ENCODE measurements around the gene RUSC2.
"Not testable (repeated sequence)": the region's sequence is repeated elsewhere in the genome, so short reads cannot be mapped to it uniquely, and the experiment has no call there.

RUSC2 gene

DNA sequence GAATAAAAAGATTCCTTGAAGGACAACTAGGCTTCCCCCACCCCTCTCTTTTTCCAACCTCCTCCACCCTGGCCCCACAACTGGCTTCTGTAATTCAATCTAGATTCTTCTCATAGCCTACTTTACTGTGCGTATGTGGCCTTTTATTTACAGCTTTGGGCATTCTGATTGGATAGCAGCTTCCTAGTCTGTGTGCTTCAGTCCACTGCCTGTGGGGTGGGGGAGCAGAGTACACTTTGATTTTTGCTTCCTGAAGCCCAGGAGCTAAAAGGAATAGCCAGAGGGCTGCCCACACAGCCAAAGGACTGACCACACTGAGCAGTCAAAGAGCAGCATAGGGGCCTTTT, 30.4 kb downstream of the RUSC2 start:
- FAIRE-seq = no peak
- no peak for TF ChIP-seq CTCF (IDR thresholded peaks at IDR 0.05; ENCODE audit: insufficient read depth, missing control alignments)
- no peak for DNase-seq (ENCODE audit: insufficient read length, low spot score)

DNA sequence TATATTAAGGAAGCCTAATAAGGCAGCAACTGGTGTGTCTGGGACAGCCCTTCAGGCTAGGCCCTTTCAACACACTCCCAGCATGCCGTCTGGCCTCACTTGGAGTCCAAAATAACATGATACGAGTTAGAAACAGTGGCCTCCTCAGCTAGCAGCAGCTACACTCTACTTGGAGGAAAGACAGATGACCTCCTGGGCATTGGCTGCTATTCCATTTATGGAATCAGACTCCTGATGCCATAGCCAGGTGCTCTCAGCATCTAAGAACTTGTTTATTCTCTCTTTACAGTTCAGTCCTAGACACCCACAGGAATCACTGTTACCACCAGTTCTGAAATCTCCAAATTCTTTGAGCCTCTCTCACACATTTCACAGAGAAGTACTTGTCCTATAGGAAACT, 31.8 kb downstream of the RUSC2 start:
- DNase-seq (ENCODE audit: insufficient read length, low spot score) = no peak
- no peak for TF ChIP-seq CTCF (IDR thresholded peaks at IDR 0.05; ENCODE audit: insufficient read depth, missing control alignments)
- FAIRE-seq = no peak

DNA sequence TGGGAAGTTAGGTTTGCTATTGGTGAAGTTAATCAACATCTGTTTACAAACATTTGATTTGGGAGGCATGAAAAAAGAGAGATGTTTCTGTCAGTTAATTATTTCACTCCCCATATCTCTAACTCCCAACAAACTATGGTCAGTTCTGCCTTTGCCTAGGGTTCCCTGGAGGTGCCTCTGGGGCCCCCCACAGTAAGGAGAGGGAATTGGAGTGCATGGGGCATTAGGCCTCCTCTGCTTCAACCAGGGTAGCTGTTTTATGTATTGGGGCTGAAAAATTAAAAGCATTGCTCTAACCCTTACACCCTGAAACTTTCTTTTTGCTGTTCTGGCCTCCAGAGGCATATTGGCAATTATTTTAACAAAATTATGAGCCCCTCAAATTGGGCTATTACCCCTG, 32.3 kb downstream of the RUSC2 start:
- TF ChIP-seq CTCF (IDR thresholded peaks at IDR 0.05; ENCODE audit: insufficient read depth, missing control alignments) = no peak
- FAIRE-seq = no peak
- DNase-seq (ENCODE audit: insufficient read length, low spot score) = no peak

GRCh38 chr9:35522700-35523099, 32.8 kb downstream of the RUSC2 start:
- no peak for TF ChIP-seq CTCF (IDR thresholded peaks at IDR 0.05; ENCODE audit: insufficient read depth, missing control alignments)
- no peak for DNase-seq (ENCODE audit: insufficient read length, low spot score)
- no peak for FAIRE-seq

DNA sequence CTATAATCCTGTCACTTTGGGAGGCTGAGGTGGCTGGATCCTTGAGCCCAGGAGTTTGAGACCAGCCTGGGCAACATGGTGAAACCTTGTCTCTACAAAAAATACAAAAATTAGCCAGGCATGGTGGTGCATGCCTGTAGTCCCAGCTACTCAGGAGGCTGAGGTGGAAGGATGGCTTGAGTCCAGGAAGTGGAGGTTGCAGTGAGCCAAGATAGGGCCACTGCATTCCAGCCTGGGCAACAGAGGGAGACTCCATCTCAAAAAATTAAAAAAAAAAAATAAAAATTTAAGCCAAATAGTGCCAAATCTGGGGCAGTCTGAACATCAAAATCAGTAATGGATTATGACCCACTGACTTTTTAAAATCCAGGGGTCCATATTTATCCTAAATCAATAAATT, 33.6 kb downstream of the RUSC2 start:
- FAIRE-seq; DNase-seq (ENCODE audit: insufficient read length, low spot score): not testable (repeated sequence)

DNA sequence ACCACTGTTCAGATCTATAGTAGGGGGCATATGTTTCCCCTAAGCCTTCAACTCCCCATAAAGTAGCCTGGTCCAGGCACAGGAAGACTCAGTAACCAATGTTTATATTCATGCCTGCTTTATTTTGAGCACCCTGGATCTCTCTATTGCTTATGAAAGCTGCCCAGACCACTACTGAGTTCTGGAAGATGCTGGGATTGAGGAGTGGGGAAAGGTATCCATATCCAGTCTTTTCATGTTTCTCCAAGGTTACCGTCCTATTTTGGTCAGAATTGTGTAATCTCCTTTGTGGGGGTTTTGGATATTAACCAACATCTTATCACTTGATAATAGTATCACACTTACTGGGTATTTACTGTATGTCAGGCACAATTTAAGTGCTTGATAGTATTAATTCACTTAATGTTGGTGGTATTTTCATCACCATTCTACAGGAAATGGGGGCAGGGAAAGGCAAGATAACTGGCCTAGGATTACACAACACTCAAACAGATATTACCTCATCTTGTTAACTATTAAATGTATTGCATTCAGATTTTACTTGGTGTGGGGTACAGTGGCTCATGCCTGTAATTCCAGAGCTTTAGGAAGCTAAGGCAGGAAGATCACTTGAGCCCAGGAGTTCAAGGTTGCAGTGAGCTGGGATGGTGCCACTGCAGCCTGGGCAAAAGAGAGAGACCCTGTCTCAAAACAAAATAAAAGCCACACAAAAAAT, 36.3 kb downstream of the RUSC2 start:
- FAIRE-seq (no peak), DNase-seq (ENCODE audit: insufficient read length, low spot score) (no peak)
- no peak for TF ChIP-seq CTCF (IDR thresholded peaks at IDR 0.05; ENCODE audit: insufficient read depth, missing control alignments)

DNA sequence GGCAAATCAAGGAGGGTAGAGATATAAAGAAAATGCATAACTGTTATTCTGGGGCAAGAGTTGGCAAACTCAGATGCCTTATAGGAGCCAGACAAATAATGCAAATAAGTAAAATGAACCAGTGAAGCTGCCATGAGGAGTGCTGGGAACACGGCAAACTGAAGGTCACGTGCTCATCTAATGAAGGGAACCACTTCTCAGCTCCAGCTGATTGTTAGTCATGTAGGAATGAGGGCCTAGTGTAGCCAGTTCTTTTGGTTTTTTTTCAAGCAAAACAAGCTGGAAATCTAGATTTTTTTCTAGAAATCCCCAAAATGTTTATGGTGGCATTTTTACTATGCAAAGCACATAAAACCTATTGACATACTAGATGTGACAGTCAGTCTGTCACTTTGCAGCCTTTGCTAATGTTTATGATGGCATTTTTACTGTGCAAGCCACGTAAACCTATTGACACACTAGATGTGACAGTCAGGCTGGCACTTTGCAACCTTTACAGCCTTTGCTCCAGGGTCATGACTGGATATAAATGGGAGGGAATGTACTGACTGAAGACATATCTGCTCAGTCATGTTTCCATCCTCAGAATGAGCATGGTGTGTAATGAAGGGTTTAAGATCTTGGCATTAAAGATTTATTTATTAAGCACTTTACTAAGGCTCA, 39.4 kb downstream of the RUSC2 start:
- no peak for DNase-seq (ENCODE audit: insufficient read length, low spot score)
- TF ChIP-seq CTCF (IDR thresholded peaks at IDR 0.05; ENCODE audit: insufficient read depth, missing control alignments) = no peak
- FAIRE-seq = no peak
